CD14-positive monocyte (primary cell): ENCODE measurements around the gene FAM163B. TPM values are rescaled to one million over a fixed set of nuclear protein-coding genes. Genes with fewer than 3 reads are reported as not detected.
A peak's percentile ranks its signal among the peaks of the same experiment; 100 is the strongest.

Experiments used
- DNase-seq, 3 donors: peaks; one replicate each; pipeline ENCODE4 v3.0.0-alpha.2; 2011 to 2022
- H2AFZ ChIP-seq: 2 replicates; pipeline ENCODE4 v1.6.0; 2012; ENCODE audit warnings: mild to moderate bottlenecking, low read depth, low read length, inconsistent platforms; ENCODE audit not compliant: insufficient read depth, poor library complexity, severe bottlenecking
- H3K27ac ChIP-seq, 2 donors: 1 replicate in 1 of 2; 2 replicates in 1 of 2; pipeline ENCODE4 v1.5.1; 2012 to 2013; ENCODE audit warnings: low read length in 2 of 2, control low read depth in 1 of 2, inconsistent platforms in 1 of 2, low read depth in 1 of 2, mild to moderate bottlenecking in 1 of 2
- H3K27me3 ChIP-seq, 2 donors: one replicate each; pipeline versions ENCODE4 v1.6.0 to v1.6.1; 2011 to 2013; ENCODE audit warnings: low read length in 2 of 2; ENCODE audit not compliant: control insufficient read depth in 2 of 2, insufficient read depth in 2 of 2
- H3K36me3 ChIP-seq, 2 donors: replicated peaks in 1 of 2; 1 replicate in 1 of 2; 2 replicates in 1 of 2; pipeline versions ENCODE4 v1.5.1 to v1.6.1; 2012 to 2013; ENCODE audit warnings: low read length in 2 of 2, control low read depth in 1 of 2, inconsistent platforms in 1 of 2, mild to moderate bottlenecking in 1 of 2; ENCODE audit not compliant: insufficient read depth in 2 of 2, control insufficient read depth in 1 of 2
- H3K4me1 ChIP-seq, 2 donors: 1 replicate in 1 of 2; 2 replicates in 1 of 2; pipeline versions ENCODE4 v1.5.1 to v1.6.1; 2012 to 2013; ENCODE audit warnings: low read length in 2 of 2, control low read depth in 1 of 2, inconsistent platforms in 1 of 2, mild to moderate bottlenecking in 1 of 2, moderate library complexity in 1 of 2; ENCODE audit not compliant: insufficient read depth in 2 of 2, control insufficient read depth in 1 of 2
- H3K4me2 ChIP-seq: replicated peaks from 2 replicates; pipeline ENCODE3; 2012; ENCODE audit warnings: low read length, moderate library complexity, mild to moderate bottlenecking; ENCODE audit not compliant: poor library complexity, severe bottlenecking; ENCODE audit errors: extremely low read depth
- H3K4me3 ChIP-seq, 3 experiments: fragments of 200-600 bp in 1 of 3; sonication (generic) in 1 of 3; replicated peaks in 1 of 3; 1 replicate in 2 of 3; 2 replicates in 1 of 3; pipeline ENCODE4 v1.5.1; 2011 to 2013; ENCODE audit warnings: low read length in 3 of 3, mild to moderate bottlenecking in 3 of 3, control low read depth in 2 of 3, low read depth in 2 of 3, inconsistent platforms in 1 of 3, moderate library complexity in 1 of 3
- H3K79me2 ChIP-seq: 2 replicates; pipeline ENCODE4 v1.6.0; 2012; ENCODE audit warnings: mild to moderate bottlenecking, control low read depth, inconsistent platforms, low read length, moderate library complexity; ENCODE audit not compliant: insufficient read depth
- H3K9ac ChIP-seq: 2 replicates; pipeline ENCODE4 v1.6.0; 2017; ENCODE audit warnings: low read length, mild to moderate bottlenecking; ENCODE audit not compliant: insufficient read depth, poor library complexity, severe bottlenecking
- H3K9me3 ChIP-seq, 2 donors: replicated peaks in 1 of 2; 1 replicate in 1 of 2; 2 replicates in 1 of 2; pipeline versions ENCODE4 v1.5.1 to v1.6.1; 2012 to 2013; ENCODE audit warnings: low read length in 2 of 2, control low read depth in 1 of 2; ENCODE audit not compliant: control insufficient read depth in 1 of 2, insufficient read depth in 1 of 2
- H4K20me1 ChIP-seq: 2 replicates; pipeline ENCODE4 v1.6.0; 2012; ENCODE audit warnings: mild to moderate bottlenecking, low read length, control low read depth, moderate library complexity; ENCODE audit not compliant: insufficient read depth
- H3K27ac Mint-ChIP-seq, 7 donors: one replicate each; pipeline ENCODE4 v1.8.0; 2020; ENCODE audit warnings: mild to moderate bottlenecking in 7 of 7, mixed read lengths in 7 of 7, moderate library complexity in 6 of 7, inconsistent platforms in 2 of 7
- H3K27me3 Mint-ChIP-seq, 3 donors: one replicate each; pipeline ENCODE4 v1.8.0; 2021 to 2022; ENCODE audit warnings: low read depth in 3 of 3, mild to moderate bottlenecking in 3 of 3, mixed read lengths in 3 of 3, moderate library complexity in 3 of 3, inconsistent platforms in 1 of 3
- H3K36me3 Mint-ChIP-seq, 2 donors: one replicate each; pipeline ENCODE4 v1.8.0; 2020; ENCODE audit warnings: mixed read lengths in 2 of 2, inconsistent platforms in 1 of 2, mild to moderate bottlenecking in 1 of 2
- H3K4me1 Mint-ChIP-seq: one replicate; pipeline ENCODE4 v1.8.0; 2020; ENCODE audit warnings: mild to moderate bottlenecking, mixed read lengths
- H3K4me3 Mint-ChIP-seq, 2 donors: one replicate each; pipeline ENCODE4 v1.8.0; 2020; ENCODE audit warnings: mild to moderate bottlenecking in 2 of 2, mixed read lengths in 2 of 2, moderate library complexity in 1 of 2
- H3K9me3 Mint-ChIP-seq, 7 donors: one replicate each; pipeline ENCODE4 v1.8.0; 2020 to 2022; ENCODE audit warnings: mixed read lengths in 7 of 7, mild to moderate bottlenecking in 6 of 7, moderate library complexity in 6 of 7, inconsistent platforms in 2 of 7
- CTCF ChIP-seq: fragments of 200-600 bp; IDR thresholded peaks from one replicate; pipeline ENCODE4 v1.8.0; 2022; ENCODE audit warnings: antibody characterized with exemption, mild to moderate bottlenecking
- WGBS: methylation state at CpG from one replicate; pipeline ENCODE4 v1.1.5; 2013; ENCODE audit warnings: missing lambda C conversion rate; ENCODE audit not compliant: insufficient coverage; 5-methylcytosine and 5-hydroxymethylcytosine counted together
- intact Hi-C, 2 donors: fragments of 100-400 bp; cut with micrococcal nuclease; formaldehyde crosslinking; loops; one replicate each; pipeline versions ENCODE4 v1.15.0 to v1.15.1; 2023
- polyA plus RNA-seq, 3 donors: library from polyadenylated mRNA; depleted of rRNA in 1 of 3; unstranded in 2 of 3; stranded (reverse) in 1 of 3; fragments of 300-500 nt in 2 of 3; fragments of >200 nt in 1 of 3; fragmentation: Illumina TruSeq in 2 of 3; gene quantifications; 1 replicate in 2 of 3; 2 replicates in 1 of 3; pipeline ENCODE4 v1.2.3, GENCODE V29; 2012 to 2021

Gene FAM163B
- polyA plus RNA-seq, 3 donors, result not detected

DNA sequence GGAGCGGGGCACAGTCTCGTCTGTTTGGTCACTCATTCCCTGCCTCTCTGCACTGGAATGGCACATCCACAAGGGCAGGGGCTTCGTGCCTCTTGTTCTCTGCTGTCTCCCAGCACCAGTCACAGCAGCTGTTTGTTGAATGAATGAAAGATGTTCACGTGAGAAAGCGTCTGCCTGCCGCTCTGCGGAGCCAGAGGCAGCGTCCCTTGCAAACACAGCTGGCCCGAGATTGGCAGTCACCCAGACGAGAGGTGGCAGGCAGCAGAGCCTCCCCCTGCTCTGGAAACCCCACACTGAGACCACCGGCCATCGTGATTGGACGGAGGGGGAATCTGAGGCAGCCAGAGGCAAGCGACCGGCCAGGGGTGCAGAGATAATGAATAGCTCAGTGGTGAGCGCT, 6.0 kb upstream of the FAM163B start:
- H3K4me1 Mint-ChIP-seq, result peaks cover 5% of the 10 kb centered on the region
- H3K27ac Mint-ChIP-seq, result peak overlapping the region in 1 of 7 donors; percentile 19
- no peak overlapping the region for H3K9ac ChIP-seq
- H4K20me1 ChIP-seq, result no peaks in the 10 kb centered on the region
- peaks cover 21 to 33% (median 27%) of the 10 kb centered on the region in 3 donors for H3K27me3 Mint-ChIP-seq
- H2AFZ ChIP-seq, result no peak overlapping the region
- no peaks in the 10 kb centered on the region for H3K9me3 ChIP-seq
- H3K4me3 Mint-ChIP-seq, result peak overlapping the region in 1 of 2 donors; percentile 3
- TF ChIP-seq CTCF, result no peak
- H3K4me2 ChIP-seq, result no peak overlapping the region
- DNase-seq, result no peak
- no peak overlapping the region for H3K4me3 ChIP-seq
- no peaks in the 10 kb centered on the region for H3K36me3 ChIP-seq
- H3K36me3 Mint-ChIP-seq, result no peaks in the 10 kb centered on the region
- H3K27ac ChIP-seq, result no peak overlapping the region
- peaks cover 0 to 5% of the 10 kb centered on the region in 2 donors for H3K27me3 ChIP-seq
- peaks cover 0 to 4% (median 0%) of the 10 kb centered on the region in 7 donors for H3K9me3 Mint-ChIP-seq
- H3K4me1 ChIP-seq, result no peaks in the 10 kb centered on the region
- 66% methylated on average over 15 of the region's 16 CpGs for WGBS
- no peaks in the 10 kb centered on the region for H3K79me2 ChIP-seq
- intact Hi-C loops, result no loop called here

GRCh38 chr9:133614678-133615077, 5.5 kb upstream of the FAM163B start:
- Mint-ChIP-seq H3K4me3 (no peak overlapping the region), H3K9me3 (peaks cover 0 to 6% (median 0%) of the 10 kb centered on the region in 7 donors), H3K27me3 (peaks cover 26 to 36% (median 31%) of the 10 kb centered on the region in 3 donors), H3K4me1 (peaks cover under 1% of the 10 kb centered on the region), H3K36me3 (no peaks in the 10 kb centered on the region), H3K27ac (no peak overlapping the region)
- H4K20me1 ChIP-seq, result no peaks in the 10 kb centered on the region
- H3K4me1 ChIP-seq, result no peaks in the 10 kb centered on the region
- no peak overlapping the region for H3K9ac ChIP-seq
- no peak overlapping the region for H2AFZ ChIP-seq
- no peak for DNase-seq
- no peak overlapping the region for H3K4me2 ChIP-seq
- 46% methylated on average over 4 of the region's 5 CpGs for WGBS
- TF ChIP-seq CTCF, result no peak
- H3K79me2 ChIP-seq, result no peaks in the 10 kb centered on the region
- intact Hi-C loops, result no loop called here
- peaks cover 0 to 9% of the 10 kb centered on the region in 2 donors for H3K27me3 ChIP-seq
- H3K9me3 ChIP-seq, result no peaks in the 10 kb centered on the region
- no peaks in the 10 kb centered on the region for H3K36me3 ChIP-seq
- no peak overlapping the region for H3K4me3 ChIP-seq
- H3K27ac ChIP-seq, result no peak overlapping the region
